Renal pelvis (tissue), 4 donors: ENCODE measurements around the gene CCNG2. TPM values are rescaled to one million over a fixed set of nuclear protein-coding genes. Genes with fewer than 3 reads are reported as not detected.

Experiments used
- DNase-seq: peaks from one replicate; pipeline ENCODE4 v3.0.0-alpha.2; 2013
- polyA plus RNA-seq, 3 donors: library from polyadenylated mRNA; unstranded; fragments of 120-200 nt; gene quantifications; one replicate each; pipeline ENCODE4 v1.2.1, GENCODE V29; 2013; ENCODE audit not compliant: insufficient read length in 3 of 3

CCNG2 gene
- polyA plus RNA-seq, 3 donors = 120 to 155 (median 144) TPM

DNA sequence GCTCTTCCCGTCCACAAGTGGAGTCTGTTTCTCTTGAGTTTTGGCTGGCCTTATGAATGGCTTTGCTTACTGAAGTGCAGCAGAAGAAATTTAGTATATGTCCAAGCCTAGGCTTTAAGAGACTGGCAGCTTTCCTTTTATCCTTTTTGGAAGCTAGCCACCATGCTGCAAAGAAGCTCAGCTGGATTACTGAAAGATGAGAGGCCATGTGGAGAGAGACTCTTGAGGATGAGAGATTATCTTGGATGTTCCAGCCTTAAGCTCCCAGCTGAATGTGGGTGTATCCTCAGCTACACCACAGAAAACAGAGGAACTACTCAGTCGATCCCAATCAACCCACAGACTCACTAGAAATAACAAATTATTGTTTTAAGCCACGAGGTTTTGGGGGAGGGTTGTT, 12.5 kb downstream of the CCNG2 start:
- no peak for DNase-seq

- no peak for DNase-seq
Observed at GRCh38 chr4:77170926-77171325, 13.9 kb downstream of the CCNG2 start.

DNA sequence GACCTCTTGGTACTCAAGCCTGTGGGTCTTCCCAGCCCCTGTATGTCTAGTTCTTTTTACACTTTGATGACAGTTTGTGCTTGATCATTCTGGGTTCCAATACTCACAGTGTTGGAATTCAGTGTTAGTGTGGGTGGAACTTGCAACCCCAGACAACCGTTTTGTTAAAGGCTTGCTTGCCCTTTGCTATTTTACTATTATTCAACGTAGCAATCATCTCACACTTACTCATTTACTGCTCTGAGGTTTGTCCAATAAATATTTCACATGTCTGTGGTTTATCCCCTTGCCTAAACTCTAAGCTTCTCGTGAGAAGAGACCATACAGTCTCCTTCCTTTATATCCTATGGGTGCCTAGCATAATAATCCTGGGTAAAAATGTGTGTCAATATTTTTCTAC, 15.3 kb downstream of the CCNG2 start:
- DNase-seq = no peak

DNA sequence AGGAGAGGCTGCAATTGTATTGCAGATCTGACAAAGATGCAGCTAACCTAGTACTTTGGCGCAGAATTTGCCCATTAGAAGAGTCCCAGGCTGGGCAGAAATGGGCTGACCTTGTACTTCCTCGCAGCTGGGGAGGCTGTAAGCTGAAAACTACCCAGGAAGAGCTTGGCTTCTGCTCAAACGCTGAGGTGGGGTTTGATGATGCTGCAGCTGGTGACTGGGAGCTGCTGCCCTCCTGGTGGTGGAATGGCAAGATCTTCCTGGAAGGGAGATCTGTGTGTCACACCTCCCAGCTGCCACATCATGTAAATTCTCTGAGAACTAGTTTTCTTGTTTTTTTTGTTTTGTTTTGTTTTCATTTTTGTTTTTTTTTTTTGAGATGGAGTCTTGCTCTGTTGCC, 17.4 kb downstream of the CCNG2 start:
- no peak for DNase-seq

DNA sequence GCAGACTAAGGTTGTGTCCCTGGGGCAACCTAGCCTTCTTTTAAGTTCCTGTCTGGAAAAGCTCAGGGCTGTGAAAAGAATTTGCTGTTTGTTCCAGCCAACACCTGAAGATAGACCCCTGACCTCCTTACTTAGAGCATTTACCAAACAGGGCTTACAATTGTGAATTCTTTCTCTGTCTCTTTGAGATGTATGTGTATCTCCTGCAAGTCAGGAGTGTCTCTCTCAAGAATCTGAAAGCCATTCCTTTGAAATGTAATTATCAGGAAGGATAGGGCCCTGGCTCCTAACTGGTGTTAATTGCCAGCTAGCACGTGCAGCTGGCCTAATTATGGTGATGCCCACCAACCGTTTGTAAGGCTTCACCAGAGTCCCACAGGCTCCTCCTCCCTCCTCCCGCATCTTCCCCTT, 18.2 kb downstream of the CCNG2 start:
- DNase-seq = no peak

DNA sequence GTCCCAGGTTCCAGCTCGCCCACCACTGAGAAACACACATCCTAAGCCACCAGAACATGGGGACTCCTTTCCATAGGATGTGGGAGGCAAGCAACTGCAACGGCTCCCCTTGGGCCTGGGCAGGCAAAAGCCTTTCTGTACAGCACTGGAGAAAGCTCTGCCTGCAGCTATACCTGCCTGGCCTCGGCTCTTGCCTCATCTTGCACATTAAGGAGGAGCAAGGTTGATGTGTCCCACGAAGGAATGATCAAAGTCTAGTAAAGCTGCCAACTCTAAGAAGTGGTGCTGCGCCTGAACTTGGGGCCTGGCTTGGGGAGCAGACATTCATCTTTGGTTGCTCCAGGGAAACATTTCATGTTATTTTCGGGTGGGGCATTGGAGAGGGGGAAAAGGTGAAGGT, 19.6 kb downstream of the CCNG2 start:
- no peak for DNase-seq

- peak; percentile 69 for DNase-seq
Observed at GRCh38 chr4:77177199-77177598, 20.2 kb downstream of the CCNG2 start.

GRCh38 chr4:77178560-77178959, 21.6 kb downstream of the CCNG2 start:
- no peak for DNase-seq

DNA sequence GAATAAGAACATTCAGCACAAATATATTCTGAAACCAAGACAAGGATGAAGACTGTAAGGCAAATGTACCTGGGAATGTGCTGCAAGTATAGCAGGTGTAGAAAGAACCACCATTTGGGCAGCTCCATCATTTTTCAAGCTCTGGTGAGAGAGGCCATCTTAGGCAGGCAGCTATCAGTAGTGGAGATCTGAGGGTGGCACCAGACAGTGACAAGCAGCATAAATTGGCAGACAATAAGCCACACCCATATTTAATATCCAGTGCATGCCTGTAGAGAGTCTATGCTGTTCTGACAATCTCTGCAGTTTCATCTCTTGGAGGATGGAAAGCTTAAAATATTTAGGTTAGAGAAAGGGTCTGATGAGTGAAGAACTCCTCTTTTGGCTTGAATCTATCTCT, 22.5 kb downstream of the CCNG2 start:
- no peak for DNase-seq

- no peak for DNase-seq
Observed at GRCh38 chr4:77181720-77182119, 24.7 kb downstream of the CCNG2 start.

GRCh38 chr4:77183777-77184420, 26.9 kb downstream of the CCNG2 start:
- no peak for DNase-seq

DNA sequence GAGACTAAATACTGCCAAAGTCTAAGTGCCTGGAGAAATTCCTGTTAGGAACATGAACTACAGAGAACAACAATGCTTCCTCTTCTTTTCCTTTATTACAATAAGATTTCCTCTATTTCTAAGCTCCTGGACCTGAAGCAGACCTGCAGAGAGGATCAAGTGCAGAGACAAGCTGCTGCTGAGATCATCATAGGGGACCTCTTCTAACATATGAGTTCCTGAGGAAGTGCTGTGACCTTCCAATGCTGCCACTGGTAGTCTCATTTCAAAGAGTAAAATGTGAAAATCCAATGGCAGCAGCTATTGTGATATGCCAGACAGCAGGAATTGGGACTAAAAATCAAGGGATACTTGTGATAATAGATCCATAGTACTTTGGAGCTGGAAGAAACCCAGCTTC, 28.0 kb downstream of the CCNG2 start:
- no peak for DNase-seq

DNA sequence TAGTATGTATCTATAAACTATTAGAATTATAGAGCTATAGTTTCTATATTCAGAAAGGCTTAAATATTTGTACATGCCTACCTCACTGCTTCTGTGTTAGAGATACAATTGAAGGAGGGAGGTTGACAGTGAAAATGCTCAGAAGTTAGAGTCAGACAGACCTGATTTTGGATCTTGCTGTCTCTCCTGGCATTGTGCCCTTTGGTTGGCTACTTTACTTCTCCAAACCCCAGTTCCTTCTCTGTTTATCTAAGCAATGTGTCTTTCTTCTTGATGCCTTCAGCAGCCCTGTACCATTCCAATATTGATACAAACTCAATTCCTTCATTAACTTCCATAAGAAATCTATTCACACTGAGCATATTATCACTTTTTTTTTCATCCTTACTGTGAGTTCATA, 28.7 kb downstream of the CCNG2 start:
- DNase-seq = no peak

DNA sequence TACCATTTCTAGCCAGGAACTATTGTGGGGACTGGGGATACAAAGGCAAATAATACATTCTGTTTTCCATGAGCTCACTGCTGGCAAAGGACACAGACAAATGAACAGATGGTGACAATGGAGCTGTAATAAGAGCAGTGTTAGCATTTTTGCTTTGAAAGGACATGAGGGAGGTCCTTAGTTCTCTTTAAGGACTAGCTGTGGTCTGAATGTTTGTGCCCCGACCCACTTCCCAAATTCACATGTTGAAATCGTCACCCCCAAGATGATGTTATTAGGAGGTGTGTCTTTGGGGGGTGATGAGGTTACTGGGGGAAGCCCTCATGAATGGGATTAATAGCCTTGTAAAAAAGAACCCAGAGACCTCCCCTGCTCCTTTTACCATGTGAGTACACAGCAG, 30.3 kb downstream of the CCNG2 start:
- DNase-seq = no peak

- no peak for DNase-seq
Observed at GRCh38 chr4:77188498-77189220, 31.7 kb downstream of the CCNG2 start.

DNA sequence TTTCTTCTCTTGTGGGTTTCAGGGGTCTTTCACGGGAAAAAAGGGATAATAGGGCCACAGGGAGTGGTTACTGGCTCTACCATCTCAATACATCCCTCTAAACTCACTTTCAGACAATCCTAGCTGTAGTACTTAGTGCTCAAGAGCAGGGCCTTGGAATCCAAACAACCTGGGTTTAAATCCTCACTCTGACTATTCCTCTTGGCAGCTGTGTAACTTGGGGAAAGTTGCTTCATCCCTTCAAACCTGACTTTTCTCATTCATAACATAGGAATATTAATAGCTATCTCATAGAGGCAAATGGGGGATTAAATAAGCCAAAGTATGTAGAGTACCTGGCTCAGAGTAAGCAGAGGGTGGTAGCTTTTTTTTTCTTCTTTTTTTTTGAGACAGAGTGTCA, 32.4 kb downstream of the CCNG2 start:
- no peak for DNase-seq

- DNase-seq = no peak
Observed at GRCh38 chr4:77190053-77190452, 33.0 kb downstream of the CCNG2 start.

- no peak for DNase-seq
Observed at GRCh38 chr4:77193046-77193445, 36.0 kb downstream of the CCNG2 start.

- no peak for DNase-seq
Observed at GRCh38 chr4:77193511-77194102, 36.6 kb downstream of the CCNG2 start.

GRCh38 chr4:77194366-77194765, 37.4 kb downstream of the CCNG2 start:
- no peak for DNase-seq

- no peak for DNase-seq
Observed at GRCh38 chr4:77194989-77195388, 38.0 kb downstream of the CCNG2 start.

- no peak for DNase-seq
Observed at GRCh38 chr4:77196866-77197265, 39.9 kb downstream of the CCNG2 start.

- no peak for DNase-seq
Observed at GRCh38 chr4:77197361-77197760, 40.4 kb downstream of the CCNG2 start.

DNA sequence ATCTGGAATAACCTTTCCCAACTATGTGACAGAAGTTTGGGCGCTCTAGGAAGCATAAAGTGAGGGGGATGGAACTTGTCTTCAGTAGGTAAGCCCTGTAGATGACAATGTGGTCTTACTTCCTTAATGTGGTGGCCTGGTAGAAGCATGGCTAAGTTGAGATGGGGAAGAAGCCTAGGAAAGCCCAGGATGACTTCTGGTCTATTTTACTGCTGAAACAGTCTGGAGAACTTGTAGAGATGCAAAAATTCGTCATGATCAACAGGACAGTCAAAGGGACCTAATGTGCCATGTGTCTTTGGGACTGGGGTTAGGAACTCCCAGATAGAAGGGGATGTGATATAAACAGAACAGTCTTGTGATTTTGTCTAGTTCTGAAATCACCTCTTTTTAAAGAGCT, 40.8 kb downstream of the CCNG2 start:
- no peak for DNase-seq
